ENCODE data around the gene CA6.

GRCh38 chr1:8910331-8910730, 35.3 kb upstream of the CA6 start:
- TF ChIP-seq, protein P1, sequence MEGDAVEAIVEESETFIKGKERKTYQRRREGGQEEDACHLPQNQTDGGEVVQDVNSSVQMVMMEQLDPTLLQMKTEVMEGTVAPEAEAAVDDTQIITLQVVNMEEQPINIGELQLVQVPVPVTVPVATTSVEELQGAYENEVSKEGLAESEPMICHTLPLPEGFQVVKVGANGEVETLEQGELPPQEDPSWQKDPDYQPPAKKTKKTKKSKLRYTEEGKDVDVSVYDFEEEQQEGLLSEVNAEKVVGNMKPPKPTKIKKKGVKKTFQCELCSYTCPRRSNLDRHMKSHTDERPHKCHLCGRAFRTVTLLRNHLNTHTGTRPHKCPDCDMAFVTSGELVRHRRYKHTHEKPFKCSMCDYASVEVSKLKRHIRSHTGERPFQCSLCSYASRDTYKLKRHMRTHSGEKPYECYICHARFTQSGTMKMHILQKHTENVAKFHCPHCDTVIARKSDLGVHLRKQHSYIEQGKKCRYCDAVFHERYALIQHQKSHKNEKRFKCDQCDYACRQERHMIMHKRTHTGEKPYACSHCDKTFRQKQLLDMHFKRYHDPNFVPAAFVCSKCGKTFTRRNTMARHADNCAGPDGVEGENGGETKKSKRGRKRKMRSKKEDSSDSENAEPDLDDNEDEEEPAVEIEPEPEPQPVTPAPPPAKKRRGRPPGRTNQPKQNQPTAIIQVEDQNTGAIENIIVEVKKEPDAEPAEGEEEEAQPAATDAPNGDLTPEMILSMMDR (IDR thresholded peaks at IDR 0.05): no peak
- TF ChIP-seq POLR2A (IDR thresholded peaks at IDR 0.05) (no peak), POLR2AphosphoS5 (IDR thresholded peaks at IDR 0.05) (no peak)

All from breast epithelium (tissue), 3 donors.